Pancreas (tissue), 10 donors: ENCODE results near the gene TSPAN12. TPM values are rescaled to one million over a fixed set of nuclear protein-coding genes. Genes with fewer than 3 reads are reported as not detected.
"Not testable (repeated sequence)": the region's sequence is repeated elsewhere in the genome, so short reads cannot be mapped to it uniquely, and the experiment has no call there.

Experiments
- ATAC-seq, 4 donors: fragments of 200-7000 bp; cut with Tn5 transposase; one replicate each; pipeline versions ENCODE4 v1.8.0 to v1.9.1; 2020; ENCODE audit warnings: mild to moderate bottlenecking in 4 of 4, moderate library complexity in 4 of 4
- DNase-seq, 6 donors: peaks; one replicate each; pipeline ENCODE4 v3.0.0-alpha.2; 2020
- FAIRE-seq: peaks from 2 replicates; lab custom pipeline; 2012; peaks lifted over from hg19 to GRCh38; lab: Jason Lieb, UNC
- H3K27ac ChIP-seq, 4 donors: fragments of 200-600 bp; sonication (generic); 1 replicate in 3 of 4; 2 replicates in 1 of 4; pipeline versions ENCODE4 v1.5.0 to v1.8.0; 2020
- H3K27me3 ChIP-seq, 4 donors: fragments of 200-600 bp; one replicate each; pipeline ENCODE4 v1.8.0; 2021
- H3K36me3 ChIP-seq, 3 donors: fragments of 200-600 bp; sonication (generic) in 1 of 3; one replicate each; pipeline versions ENCODE4 v1.5.0 to v1.8.0; 2020 to 2021
- H3K4me1 ChIP-seq, 3 donors: fragments of 200-600 bp; one replicate each; pipeline ENCODE4 v1.8.0; 2021
- H3K4me3 ChIP-seq, 4 donors: fragments of 200-600 bp; sonication (generic) in 2 of 4; one replicate each; pipeline versions ENCODE4 v1.5.0 to v1.8.0; 2020 to 2021
- H3K9me3 ChIP-seq, 4 donors: fragments of 200-600 bp; one replicate each; pipeline ENCODE4 v1.8.0; 2021
- WGBS, 2 donors: extraction: QIAGEN DNeasy Blood & Tissue Kit; methylation state at CpG; one replicate each; pipeline ENCODE4 v1.1.7; 2013; 5-methylcytosine and 5-hydroxymethylcytosine counted together
- intact Hi-C, 3 donors: fragments of 100-400 bp; cut with DNase I; formaldehyde crosslinking; loops; one replicate each; pipeline versions ENCODE4 v1.11.1 to v1.14.2; 2022
- polyA plus RNA-seq, 2 donors: library from polyadenylated mRNA; stranded (reverse); fragments of 200-250 nt; gene quantifications; one replicate each; pipeline ENCODE4 v1.2.3, GENCODE V29; 2013
- total RNA-seq, 6 donors: library from RNA; stranded (reverse); fragmentation: NEBNext Ultra II Directional in 4 of 6; extraction: Animal tissue kit (Norgen Biotek cat#: 25700) in 4 of 6; gene quantifications; one replicate each; pipeline versions ENCODE4 v1.2.1 to v1.2.4, GENCODE V29; 2021 to 2023
- TF ChIP-seq, protein P1 (sequence below), 4 donors: fragments of 200-600 bp; sonication (generic) in 3 of 4; IDR thresholded peaks; one replicate each; pipeline versions ENCODE4 v1.5.0 to v1.8.0; 2021; ENCODE audit warnings: antibody characterized with exemption in 4 of 4
- donor health status: healthy with polysubstance abuse.
- donor health status: DM: no; HTN: no; CAD: no; lungs with moderate emphysema.
- donor health status: DM: no; HTN: no; CAD: no.
- donor health status: control.
- donor health status: control.
- donor health status: Bipolar disorder and iron deficiency.
- donor health status: DM: yes; HTN: yes; CAD: no.
- donor health status: DM: no; HTN: no; CAD: no.
- donor health status: DM: no; HTN: no; CAD: no.
- donor health status: DM: yes; HTN: yes; CAD: no.

The TSPAN12 gene
- total and polyA plus RNA-seq, 8 donors, result 3.9 to 16.0 (median 8.9) TPM

DNA sequence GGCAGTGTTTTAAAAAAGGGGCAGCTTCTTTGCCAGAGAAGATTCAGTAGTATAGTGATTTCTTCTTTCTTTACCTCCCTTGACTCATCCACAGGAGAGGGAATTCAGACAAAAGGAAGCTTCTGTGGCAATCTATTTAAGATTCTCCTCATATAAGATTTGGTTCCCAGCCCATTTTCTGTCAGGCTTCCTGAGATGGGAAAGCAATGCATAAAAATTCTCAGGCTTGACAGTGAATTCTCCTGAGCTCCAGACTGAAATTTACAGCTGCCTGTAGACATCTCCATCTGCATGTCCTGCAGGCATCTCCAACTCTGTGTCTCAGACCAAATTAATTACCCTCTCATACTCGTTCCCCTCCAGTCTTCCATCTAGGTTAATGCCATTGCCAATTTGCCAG lies 72.8 kb downstream of the TSPAN12 start:
- Histone ChIP-seq H3K27me3 (no peaks in the 10 kb centered on the region), H3K27ac (no peak overlapping the region), H3K4me1 (no peaks in the 10 kb centered on the region), H3K36me3 (no peaks in the 10 kb centered on the region), H3K4me3 (no peak overlapping the region), H3K9me3 (no peaks in the 10 kb centered on the region)
- TF ChIP-seq, protein P1, sequence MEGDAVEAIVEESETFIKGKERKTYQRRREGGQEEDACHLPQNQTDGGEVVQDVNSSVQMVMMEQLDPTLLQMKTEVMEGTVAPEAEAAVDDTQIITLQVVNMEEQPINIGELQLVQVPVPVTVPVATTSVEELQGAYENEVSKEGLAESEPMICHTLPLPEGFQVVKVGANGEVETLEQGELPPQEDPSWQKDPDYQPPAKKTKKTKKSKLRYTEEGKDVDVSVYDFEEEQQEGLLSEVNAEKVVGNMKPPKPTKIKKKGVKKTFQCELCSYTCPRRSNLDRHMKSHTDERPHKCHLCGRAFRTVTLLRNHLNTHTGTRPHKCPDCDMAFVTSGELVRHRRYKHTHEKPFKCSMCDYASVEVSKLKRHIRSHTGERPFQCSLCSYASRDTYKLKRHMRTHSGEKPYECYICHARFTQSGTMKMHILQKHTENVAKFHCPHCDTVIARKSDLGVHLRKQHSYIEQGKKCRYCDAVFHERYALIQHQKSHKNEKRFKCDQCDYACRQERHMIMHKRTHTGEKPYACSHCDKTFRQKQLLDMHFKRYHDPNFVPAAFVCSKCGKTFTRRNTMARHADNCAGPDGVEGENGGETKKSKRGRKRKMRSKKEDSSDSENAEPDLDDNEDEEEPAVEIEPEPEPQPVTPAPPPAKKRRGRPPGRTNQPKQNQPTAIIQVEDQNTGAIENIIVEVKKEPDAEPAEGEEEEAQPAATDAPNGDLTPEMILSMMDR (IDR thresholded peaks at IDR 0.05), result no peak
- ATAC-seq (no peak), DNase-seq (no peak), FAIRE-seq (no peak)
- 35 to 50% methylated on average over 1 of the region's 1 CpG for WGBS, 2 donors
- intact Hi-C loops, result no loop called here

- no peak for DNase-seq
- TF ChIP-seq, protein P1 (IDR thresholded peaks at IDR 0.05), result no peak
- no peak overlapping the region for H3K27ac ChIP-seq
- no peak for FAIRE-seq
- 70 to 81% methylated on average over 5 of the region's 5 CpGs for WGBS, 2 donors
- no peak overlapping the region for H3K4me3 ChIP-seq
- H3K9me3 ChIP-seq, result no peaks in the 10 kb centered on the region
- H3K27me3 ChIP-seq, result no peaks in the 10 kb centered on the region
- H3K36me3 ChIP-seq, result no peaks in the 10 kb centered on the region
- intact Hi-C loops, result no loop called here
- no peaks in the 10 kb centered on the region for H3K4me1 ChIP-seq
- no peak for ATAC-seq
Observed at GRCh38 chr7:120783721-120784120, 74.2 kb downstream of the TSPAN12 start.

DNA sequence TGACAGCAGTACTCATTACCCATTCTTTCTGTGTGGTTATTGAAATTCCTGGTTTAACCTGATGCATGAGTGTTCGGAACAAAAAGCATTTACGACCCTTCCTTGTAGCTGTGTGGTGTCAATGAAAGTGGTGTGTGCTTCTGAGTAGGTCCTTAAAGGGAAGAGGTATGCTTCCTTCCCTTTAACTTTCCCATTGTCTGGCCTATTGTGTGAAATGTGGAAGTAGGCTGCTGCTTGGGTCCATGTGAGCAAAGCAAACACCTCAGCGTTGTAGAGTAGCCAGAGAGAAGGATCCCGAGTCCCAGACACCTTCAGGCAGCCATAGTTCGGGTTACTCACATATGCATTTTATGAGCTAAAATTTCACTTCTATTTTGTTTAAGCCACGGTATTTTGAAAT lies 74.7 kb downstream of the TSPAN12 start:
- no peaks in the 10 kb centered on the region for H3K4me1 ChIP-seq
- no peaks in the 10 kb centered on the region for H3K9me3 ChIP-seq
- H3K27ac ChIP-seq, result no peak overlapping the region
- WGBS, 2 donors, result 81 to 85% methylated on average over 6 of the region's 6 CpGs
- no peak for ATAC-seq
- no peak overlapping the region for H3K4me3 ChIP-seq
- DNase-seq, result no peak
- no peaks in the 10 kb centered on the region for H3K36me3 ChIP-seq
- TF ChIP-seq, protein P1 (IDR thresholded peaks at IDR 0.05), result no peak
- intact Hi-C loops, result no loop called here
- no peak for FAIRE-seq
- H3K27me3 ChIP-seq, result no peaks in the 10 kb centered on the region

GRCh38 chr7:120781924-120782323 lies 76.0 kb downstream of the TSPAN12 start:
- H3K4me1 ChIP-seq, H3K36me3 ChIP-seq, H3K27me3 ChIP-seq, ATAC-seq, H3K9me3 ChIP-seq, H3K4me3 ChIP-seq, DNase-seq, H3K27ac ChIP-seq, FAIRE-seq, intact Hi-C loops: not testable (repeated sequence)
- WGBS, 2 donors, result 82 to 91% methylated on average over 10 of the region's 10 CpGs

DNA sequence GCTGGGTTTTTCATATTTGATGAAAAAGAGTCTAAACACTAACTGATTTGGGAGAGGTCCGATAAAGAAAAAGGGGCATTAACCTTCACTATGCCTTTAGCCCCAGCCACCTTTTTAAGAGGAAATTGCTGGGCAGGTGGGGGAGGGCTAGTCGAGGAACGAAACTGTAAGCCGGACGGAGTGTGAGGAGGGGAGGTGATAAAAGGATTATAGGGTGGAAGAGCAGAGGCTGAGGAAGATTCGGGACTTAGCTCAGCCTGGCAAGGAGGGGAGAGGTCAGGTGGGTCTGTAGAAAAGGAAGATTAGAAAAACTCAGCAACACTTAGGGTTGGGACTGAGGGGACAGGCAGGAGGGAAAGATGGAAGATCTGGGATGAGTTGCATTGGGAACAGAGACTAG lies 77.0 kb downstream of the TSPAN12 start:
- Histone ChIP-seq H3K27me3 (no peaks in the 10 kb centered on the region), H3K36me3 (no peaks in the 10 kb centered on the region), H3K27ac (no peak overlapping the region), H3K9me3 (no peaks in the 10 kb centered on the region), H3K4me3 (no peak overlapping the region), H3K4me1 (no peaks in the 10 kb centered on the region)
- intact Hi-C loops, result no loop called here
- FAIRE-seq (no peak), DNase-seq (no peak), ATAC-seq (no peak)
- TF ChIP-seq, protein P1 (IDR thresholded peaks at IDR 0.05), result no peak
- WGBS, 2 donors, result 73 to 89% methylated on average over 6 of the region's 6 CpGs

DNA sequence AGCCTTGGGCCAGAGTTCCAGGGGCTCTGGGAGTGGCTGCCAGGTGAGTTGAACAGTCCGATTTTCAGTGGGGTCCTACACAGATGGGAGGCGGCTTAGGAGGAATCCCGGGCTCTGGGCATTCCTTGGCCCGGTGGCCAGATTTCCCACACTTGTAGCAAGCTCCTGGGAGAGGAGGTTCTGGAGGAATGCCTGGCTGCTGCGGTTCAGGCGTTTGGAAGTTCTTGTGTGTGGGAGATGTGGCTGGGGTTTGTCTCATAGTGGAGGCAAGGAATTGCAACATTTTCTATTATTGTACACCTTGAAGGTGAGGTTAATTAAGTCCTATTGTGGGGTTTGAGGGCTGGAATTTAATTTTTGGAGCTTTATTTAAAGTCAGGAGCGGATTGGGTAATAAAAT lies 77.5 kb downstream of the TSPAN12 start:
- H3K27ac ChIP-seq, FAIRE-seq, H3K4me3 ChIP-seq, H3K9me3 ChIP-seq, intact Hi-C loops, ATAC-seq, H3K27me3 ChIP-seq, DNase-seq, H3K36me3 ChIP-seq, H3K4me1 ChIP-seq: not testable (repeated sequence)
- 78 to 91% methylated on average over 7 of the region's 7 CpGs for WGBS, 2 donors

DNA sequence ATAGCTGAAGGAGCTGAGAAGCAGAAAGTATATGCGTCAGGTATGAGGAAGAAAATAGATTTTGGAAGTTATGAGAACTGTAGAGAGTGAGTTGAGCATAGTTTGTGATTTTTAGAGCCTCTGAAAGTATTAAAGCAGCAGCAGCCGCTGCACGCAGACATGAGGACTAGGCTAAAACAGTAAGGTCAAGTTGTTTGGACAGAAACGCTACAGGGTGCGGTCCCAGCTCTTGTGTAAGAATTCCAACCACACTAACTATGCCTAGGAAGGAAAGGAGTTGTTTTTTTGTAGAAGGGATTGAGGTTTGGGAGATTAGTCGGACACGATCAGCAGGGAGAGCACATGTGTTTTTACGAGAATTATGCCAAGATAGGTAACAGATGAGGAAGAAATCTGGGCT lies 78.9 kb downstream of the TSPAN12 start:
- FAIRE-seq, DNase-seq, H3K27me3 ChIP-seq, H3K27ac ChIP-seq, H3K4me3 ChIP-seq, H3K36me3 ChIP-seq, H3K4me1 ChIP-seq, intact Hi-C loops, ATAC-seq, H3K9me3 ChIP-seq: not testable (repeated sequence)
- 90 to 96% methylated on average over 8 of the region's 8 CpGs for WGBS, 2 donors
